Measurements from ENCODE around the gene CDS2. TPM values are rescaled to one million over a fixed set of nuclear protein-coding genes. Genes with fewer than 3 reads are reported as not detected.

Gene CDS2
- total RNA-seq, 2 donors from 2014 or later = 62.0 to 67.2 TPM

DNA sequence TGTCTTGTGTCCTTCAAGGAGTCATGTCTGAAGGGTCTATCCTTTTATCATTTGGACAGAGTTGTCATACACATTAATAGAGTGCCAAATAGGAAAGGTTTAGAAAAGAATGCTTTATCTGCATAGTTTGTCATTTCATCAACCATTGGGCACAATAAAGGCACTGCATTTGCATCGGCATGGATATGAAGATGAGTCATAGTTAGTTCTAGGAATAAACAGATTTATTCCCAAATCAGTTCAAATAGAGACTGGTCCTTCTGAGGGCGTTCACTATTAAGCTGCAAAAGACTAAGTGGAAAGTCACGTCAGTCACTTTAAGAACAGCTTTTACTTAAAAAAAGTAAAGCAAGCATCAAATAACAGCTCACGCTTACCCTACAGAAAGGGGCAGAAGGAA lies 90.8 kb downstream of the CDS2 start:
- Mint-ChIP-seq H3K27ac (no peak overlapping the region), H3K27me3 (ENCODE audit: low read depth) (no peaks in the 10 kb centered on the region), H3K4me1 (ENCODE audit: low read depth) (no peaks in the 10 kb centered on the region), H3K4me3 (no peak overlapping the region), H3K9me3 (no peaks in the 10 kb centered on the region), H3K36me3 (ENCODE audit: insufficient read depth in 2 of 2) (no peaks in the 10 kb centered on the region)
- no peak for ATAC-seq (replicated peaks in 1 of 2)
- DNase-seq = no peak

DNA sequence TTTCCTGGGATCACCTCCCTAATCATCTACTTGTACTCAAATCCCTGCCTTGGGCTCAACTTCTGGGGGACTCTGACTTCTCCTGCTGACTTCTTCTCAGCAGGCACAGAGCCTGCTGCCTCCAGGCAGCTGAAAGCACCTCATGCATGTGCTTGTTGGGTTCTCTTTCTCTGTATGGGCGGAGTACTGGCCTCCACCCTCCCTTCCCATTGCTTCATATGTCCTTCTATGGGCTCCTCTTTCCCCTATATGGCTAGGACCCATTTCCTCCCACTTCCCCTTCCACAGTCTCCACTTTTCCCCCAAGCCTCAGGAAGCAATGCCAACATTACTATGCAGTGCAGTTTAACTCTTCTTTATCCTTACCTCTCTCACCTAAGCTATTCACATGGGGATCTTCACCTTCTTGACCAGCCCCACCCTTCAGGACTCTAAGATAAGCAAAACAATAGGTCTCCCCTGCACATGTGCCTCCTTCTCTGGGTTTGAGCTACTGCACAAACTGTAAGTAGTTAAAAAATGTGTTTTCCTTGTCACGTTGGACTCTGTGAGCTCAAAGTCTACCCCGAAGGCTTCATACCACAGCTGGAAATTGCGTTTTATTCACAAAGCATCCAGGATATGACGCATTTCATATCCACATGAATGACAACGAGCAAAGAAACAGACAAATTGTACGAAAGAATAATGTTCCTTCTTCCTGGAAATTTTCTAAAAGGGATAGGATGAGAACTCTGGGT lies 93.7 kb downstream of the CDS2 start:
- no peaks in the 10 kb centered on the region for H3K4me1 Mint-ChIP-seq (ENCODE audit: low read depth)
- ATAC-seq (replicated peaks in 1 of 2) (no peak), DNase-seq (no peak)
- H3K4me3 Mint-ChIP-seq = no peak overlapping the region
- no peaks in the 10 kb centered on the region for H3K36me3 Mint-ChIP-seq (ENCODE audit: insufficient read depth in 2 of 2)
- no peaks in the 10 kb centered on the region for H3K9me3 Mint-ChIP-seq
- no peak overlapping the region for H3K27ac Mint-ChIP-seq
- H3K27me3 Mint-ChIP-seq (ENCODE audit: low read depth) = no peaks in the 10 kb centered on the region

DNA sequence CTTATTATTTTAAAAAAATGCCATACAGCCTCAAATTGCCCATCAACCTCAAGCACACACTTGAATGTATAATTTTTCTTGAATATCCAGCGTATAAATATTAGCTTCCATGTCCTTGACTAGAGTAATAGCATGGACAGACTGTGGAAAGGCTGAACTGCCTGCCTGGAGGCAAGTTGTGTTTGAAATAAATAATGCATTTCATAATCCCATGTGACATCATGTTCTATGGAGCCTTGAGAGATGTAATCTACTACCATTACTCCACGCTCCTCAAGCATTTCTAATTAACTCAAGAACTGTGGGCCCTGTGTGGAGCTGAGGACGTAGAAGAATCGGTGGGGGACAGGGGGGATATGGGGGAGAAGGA lies 94.2 kb downstream of the CDS2 start:
- H3K4me1 Mint-ChIP-seq (ENCODE audit: low read depth) = no peaks in the 10 kb centered on the region

GRCh38 chr20:5222919-5223634 lies 96.3 kb downstream of the CDS2 start:
- DNase-seq = peak; percentile 64 to 66
- Mint-ChIP-seq H3K27me3 (ENCODE audit: low read depth) (no peaks in the 10 kb centered on the region), H3K9me3 (no peaks in the 10 kb centered on the region), H3K4me3 (no peak overlapping the region), H3K36me3 (ENCODE audit: insufficient read depth in 2 of 2) (no peaks in the 10 kb centered on the region), H3K4me1 (ENCODE audit: low read depth) (no peaks in the 10 kb centered on the region), H3K27ac (no peak overlapping the region)
- peak; percentile 56 to 60 for ATAC-seq (replicated peaks in 1 of 2)

More for the DNA sequence above, 94.2 kb downstream of the CDS2 start:
- no peak for ATAC-seq (replicated peaks in 1 of 2)
- no peak overlapping the region for H3K4me3 Mint-ChIP-seq
- H3K9me3 Mint-ChIP-seq = no peaks in the 10 kb centered on the region
- H3K36me3 Mint-ChIP-seq (ENCODE audit: insufficient read depth in 2 of 2) = no peaks in the 10 kb centered on the region
- DNase-seq = no peak
- no peak overlapping the region for H3K27ac Mint-ChIP-seq
- H3K27me3 Mint-ChIP-seq (ENCODE audit: low read depth) = no peaks in the 10 kb centered on the region

- H3K27me3 Mint-ChIP-seq (ENCODE audit: low read depth) = peaks cover 12% of the 10 kb centered on the region
Measured at GRCh38 chr20:5230544-5230943, 103.7 kb downstream of the CDS2 start.

GRCh38 chr20:5234158-5234557 lies 107.3 kb downstream of the CDS2 start:
- no peak for ATAC-seq (replicated peaks in 1 of 2)
- Mint-ChIP-seq H3K9me3 (peaks cover 2% of the 10 kb centered on the region in 2 donors), H3K36me3 (ENCODE audit: insufficient read depth in 2 of 2) (peaks cover 0 to 4% of the 10 kb centered on the region in 2 donors), H3K4me1 (ENCODE audit: low read depth) (no peaks in the 10 kb centered on the region), H3K4me3 (no peak overlapping the region), H3K27ac (no peak overlapping the region), H3K27me3 (ENCODE audit: low read depth) (peaks cover 47% of the 10 kb centered on the region)
- no peak for DNase-seq

More at GRCh38 chr20:5230544-5230943, 103.7 kb downstream of the CDS2 start:
- H3K4me3 Mint-ChIP-seq = no peak overlapping the region
- H3K36me3 Mint-ChIP-seq (ENCODE audit: insufficient read depth in 2 of 2) = no peaks in the 10 kb centered on the region
- H3K27ac Mint-ChIP-seq = no peak overlapping the region
- DNase-seq (no peak), ATAC-seq (replicated peaks in 1 of 2) (no peak)
- H3K4me1 Mint-ChIP-seq (ENCODE audit: low read depth) = no peaks in the 10 kb centered on the region
- no peaks in the 10 kb centered on the region for H3K9me3 Mint-ChIP-seq

DNA sequence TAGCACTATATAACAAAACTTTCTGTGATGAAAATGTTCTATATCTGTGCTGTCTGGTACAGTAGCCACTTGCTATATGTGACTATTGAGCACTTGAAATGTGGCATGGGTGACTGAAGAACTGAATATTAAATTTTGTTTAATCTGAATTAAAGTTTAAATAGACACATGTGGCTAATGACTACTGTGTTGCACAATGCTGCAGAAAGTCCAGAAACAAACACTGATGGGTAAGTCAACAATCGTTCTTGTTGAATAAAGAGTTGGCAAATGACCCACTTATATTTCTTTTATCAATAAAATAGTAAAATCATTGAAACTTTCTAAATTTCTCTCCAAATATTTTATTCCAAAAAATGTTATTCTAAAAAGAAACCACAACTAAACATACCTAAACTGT lies 108.2 kb downstream of the CDS2 start:
- peaks cover 54% of the 10 kb centered on the region for H3K27me3 Mint-ChIP-seq (ENCODE audit: low read depth)
- DNase-seq = no peak
- peaks cover 0 to 4% of the 10 kb centered on the region in 2 donors for H3K36me3 Mint-ChIP-seq (ENCODE audit: insufficient read depth in 2 of 2)
- no peak for ATAC-seq (replicated peaks in 1 of 2)
- H3K9me3 Mint-ChIP-seq = peaks cover 2% of the 10 kb centered on the region in 2 donors
- H3K27ac Mint-ChIP-seq = no peak overlapping the region
- no peak overlapping the region for H3K4me3 Mint-ChIP-seq
- H3K4me1 Mint-ChIP-seq (ENCODE audit: low read depth) = no peaks in the 10 kb centered on the region

Other genes with a start within 250 kb of the CDS2 start
- gene SLC23A2, start 125.5 kb upstream of the CDS2 start, total RNA-seq = 10 to 100 TPM; 21.4 to 22.2 TPM
- gene TMEM230, start 13.9 kb upstream of the CDS2 start, total RNA-seq = 10 to 100 TPM; 70.9 to 71.9 TPM
- 100 to 1,000 TPM; 383 to 474 TPM for gene PCNA, start 7.0 kb upstream of the CDS2 start, total RNA-seq
- gene PROKR2, start 189.9 kb downstream of the CDS2 start, total RNA-seq = not detected

Measured in activated T-cell treated with anti-CD3 and anti-CD28 coated beads, Interleukin-2, amount 50 U/mL, for 72 hours (primary cell).